K562 (cell line): ENCODE measurements around the gene EEF1AKMT4. TPM values are rescaled to one million over a fixed set of nuclear protein-coding genes. Genes with fewer than 3 reads are reported as not detected.

Experiments used
- COPS2 ChIP-seq: fragments of 450-650 bp; conservative IDR thresholded peaks from 2 replicates; pipeline ENCODE4 v1.6.1; 2016; ENCODE audit warnings: mild to moderate bottlenecking, moderate library complexity
- DNMT1 ChIP-seq: fragments of 450-650 bp; IDR thresholded peaks from 2 replicates; pipeline ENCODE4 v1.6.1; 2016; ENCODE audit warnings: antibody characterized with exemption, mild to moderate bottlenecking
- EHMT2 ChIP-seq: fragments of 450-650 bp; IDR thresholded peaks from 2 replicates; pipeline ENCODE4 v1.6.1; 2018; ENCODE audit warnings: antibody characterized with exemption
- ELF2 ChIP-seq: fragments of 250-450 bp; sonication (Bioruptor Pico); IDR thresholded peaks from 2 replicates; pipeline ENCODE4 v1.5.0; 2021; ENCODE audit warnings: mild to moderate bottlenecking
- ESRRA ChIP-seq: fragments of 450-650 bp; IDR thresholded peaks from 2 replicates; pipeline ENCODE4 v1.6.1; 2014; ENCODE audit warnings: low read depth, mild to moderate bottlenecking, moderate library complexity, borderline replicate concordance
- EZH2 ChIP-seq: IDR thresholded peaks from 2 replicates; pipeline ENCODE4 v1.6.1; 2012; ENCODE audit warnings: low read depth, mild to moderate bottlenecking, inconsistent platforms, low read length, borderline replicate concordance
- FOXM1 ChIP-seq, 2 experiments: fragments of 450-650 bp in 1 of 2; sonication (generic) in 1 of 2; formaldehyde crosslinking in 1 of 2; IDR thresholded peaks; 2 replicates each; pipeline versions ENCODE4 v1.6.1 to v1.9.0; 2017 to 2022; ENCODE audit warnings: low read depth in 2 of 2, mild to moderate bottlenecking in 2 of 2, missing genetic modification reagents in 1 of 2, moderate library complexity in 1 of 2
- GTF2E2 ChIP-seq: fragments of 200-800 bp; sonication (Bioruptor generic); IDR thresholded peaks from 2 replicates; pipeline ENCODE4 v1.6.1; 2016; ENCODE audit warnings: missing genetic modification characterization, missing compliant biosample characterization
- HSF4 ChIP-seq: fragments of 250-450 bp; sonication (Bioruptor Pico); IDR thresholded peaks from 2 replicates; pipeline ENCODE4 v2.1.2; 2022; ENCODE audit warnings: mild to moderate bottlenecking, moderate library complexity, borderline replicate concordance
- KAT8 ChIP-seq: fragments of 450-650 bp; IDR thresholded peaks from 2 replicates; pipeline ENCODE4 v1.6.1; 2016; ENCODE audit warnings: low read depth, mild to moderate bottlenecking
- KDM5B ChIP-seq: fragments of 200-600 bp; sonication (generic); IDR thresholded peaks from 2 replicates; pipeline ENCODE4 v1.6.1; 2012; ENCODE audit warnings: low read depth, mild to moderate bottlenecking, moderate library complexity, low read length, control low read depth, inconsistent platforms; ENCODE audit not compliant: insufficient replicate concordance
- NFRKB ChIP-seq: fragments of 450-650 bp; IDR thresholded peaks from 2 replicates; pipeline ENCODE4 v1.6.1; 2016; ENCODE audit warnings: low read depth
- PYGO2 ChIP-seq: fragments of 450-650 bp; IDR thresholded peaks from 2 replicates; pipeline ENCODE4 v1.6.1; 2016; ENCODE audit warnings: mild to moderate bottlenecking, missing genetic modification characterization, moderate library complexity, missing compliant biosample characterization
- RBM22 ChIP-seq: fragments of 200-400 bp; formaldehyde crosslinking; IDR thresholded peaks from 2 replicates; pipeline ENCODE4 v1.6.1; 2018; ENCODE audit warnings: low read length, low read depth; ENCODE audit not compliant: poor library complexity, severe bottlenecking
- SMAD2 ChIP-seq: fragments of 150-350 bp; IDR thresholded peaks from 2 replicates; pipeline ENCODE4 v1.6.1; 2014; ENCODE audit warnings: low read depth, mild to moderate bottlenecking, low read length
- ZNF274 ChIP-seq: IDR thresholded peaks from 2 replicates; pipeline ENCODE4 v1.6.1; 2011; ENCODE audit warnings: low read depth, mild to moderate bottlenecking, low read length, moderate library complexity, borderline replicate concordance
- ZNF431 ChIP-seq: sonication (generic); formaldehyde crosslinking; IDR thresholded peaks from 2 replicates; pipeline ENCODE4 v1.8.0; 2022; ENCODE audit warnings: mild to moderate bottlenecking, missing genetic modification reagents
- ZNF436 ChIP-seq: fragments of 250-450, 450-650 bp; sonication (Bioruptor Pico); formaldehyde crosslinking; IDR thresholded peaks from 2 replicates; pipeline ENCODE4 v1.7.0; 2020; ENCODE audit warnings: mild to moderate bottlenecking
- ZNF561 ChIP-seq: fragments of 450-650 bp; formaldehyde crosslinking; conservative IDR thresholded peaks from 2 replicates; pipeline ENCODE4 v1.4.0; 2020; ENCODE audit warnings: mild to moderate bottlenecking, moderate library complexity
- polyA plus RNA-seq, 8 experiments: library from polyadenylated mRNA; depleted of rRNA in 4 of 8; stranded (reverse) in 5 of 8; unstranded in 3 of 8; fragments of >200 nt; fragmentation: Nextera tagmentation in 2 of 8; fragmentation: Illumina TruSeq in 1 of 8; extraction: Ambion mirVana in 2 of 8; extraction: Trizol in 1 of 8; gene quantifications; 2 replicates each; pipeline versions ENCODE4 v1.2.1 to v1.2.3, GENCODE V29; 2011 to 2014; ENCODE audit warnings: inconsistent platforms in 1 of 8, missing spikeins in 1 of 8
- total RNA-seq, 7 experiments: library from RNA; depleted of rRNA in 6 of 7; stranded (reverse); fragments of >200 nt in 6 of 7; fragmentation: Illumina TruSeq in 2 of 7; extraction: Trizol in 2 of 7; gene quantifications; 2 replicates each; pipeline versions ENCODE4 v1.2.1 to v1.2.3, GENCODE V29; 2011 to 2021; ENCODE audit warnings: low replicate concordance in 1 of 7
- TF ChIP-seq, protein P1 (sequence below): fragments of 250-450 bp; sonication (Bioruptor Pico); IDR thresholded peaks from 2 replicates; pipeline ENCODE4 v1.5.1; 2021; ENCODE audit warnings: mild to moderate bottlenecking
- TF ChIP-seq, protein P2 (sequence below): fragments of 450-650 bp; IDR thresholded peaks from 2 replicates; pipeline ENCODE4 v1.7.1; 2018; ENCODE audit warnings: mild to moderate bottlenecking, low read depth; ENCODE audit not compliant: partially characterized antibody
- TF ChIP-seq, protein P3 (sequence below): sonication (generic); formaldehyde crosslinking; IDR thresholded peaks from 2 replicates; pipeline ENCODE4 v1.8.0; 2022; ENCODE audit warnings: mild to moderate bottlenecking, missing genetic modification reagents

EEF1AKMT4 gene
- total and polyA plus RNA-seq, 9 of the 15 experiments (the other 6 are each of a cell fraction or from before 2014, with no cell fraction given), result 10.3 to 49.4 (median 18.9) TPM

DNA sequence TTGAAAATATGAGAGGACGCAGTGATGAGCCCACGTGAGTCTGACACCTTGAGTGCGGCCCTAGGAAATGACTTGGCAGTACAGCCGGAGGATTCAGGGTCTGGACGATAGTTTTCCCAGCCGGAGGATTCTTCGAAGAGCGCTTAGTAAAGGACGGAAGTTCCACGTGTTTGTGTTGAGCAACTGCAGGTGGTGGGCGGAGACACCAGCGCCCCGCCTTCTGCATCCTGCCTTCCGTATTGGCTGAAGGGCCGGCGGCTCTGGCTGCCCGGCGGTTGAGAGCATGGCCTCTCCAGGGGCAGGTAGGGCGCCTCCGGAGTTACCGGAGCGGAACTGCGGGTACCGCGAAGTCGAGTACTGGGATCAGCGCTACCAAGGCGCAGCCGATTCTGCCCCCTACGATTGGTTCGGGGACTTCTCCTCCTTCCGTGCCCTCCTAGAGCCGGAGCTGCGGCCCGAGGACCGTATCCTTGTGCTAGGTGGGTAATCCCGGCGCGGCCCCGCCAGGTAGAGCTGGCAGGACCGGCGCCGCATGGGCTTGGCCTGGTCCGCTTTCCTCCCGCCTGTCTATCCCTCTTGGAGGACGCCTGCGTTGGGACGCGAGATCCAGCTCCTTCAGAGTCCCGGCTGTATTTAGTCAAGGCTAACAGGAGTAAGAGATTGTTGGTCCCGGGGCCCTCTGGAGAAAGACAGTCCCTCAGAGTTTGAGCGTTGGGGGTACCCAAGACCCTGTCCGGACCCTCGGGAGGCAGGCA lies at the start of gene EEF1AKMT4 (continued):
- TF ChIP-seq RBM22 (no peak), KDM5B (peak; percentile 80), ZNF431 (CRISPR knock-in tag) (0 out of 2 replicates have a peak, but pooled peaks have one; percentile 21), DNMT1 (no peak), ESRRA (no peak), FOXM1 (IDR thresholded peaks at IDR 0.05; ENCODE audit: low read depth) (no peak), FOXM1 (CRISPR knock-in tag; IDR thresholded peaks at IDR 0.05; ENCODE audit: low read depth) (0 out of 2 replicates have a peak, but pooled peaks have one; percentile 6), HSF4 (CRISPR knock-in tag) (no peak), ZNF274 (no peak), KAT8 (no peak), GTF2E2 (tag) (peak; percentile 83; the same call in 1 of the 2 replicates), ZNF436 (CRISPR knock-in tag) (no peak), ZNF561 (CRISPR knock-in tag) (no peak), EZH2 (no peak), EHMT2 (no peak), ELF2 (CRISPR knock-in tag) (no peak), SMAD2 (no peak), PYGO2 (tag) (no peak), COPS2 (no peak), NFRKB (no peak)
- TF ChIP-seq, protein P1, sequence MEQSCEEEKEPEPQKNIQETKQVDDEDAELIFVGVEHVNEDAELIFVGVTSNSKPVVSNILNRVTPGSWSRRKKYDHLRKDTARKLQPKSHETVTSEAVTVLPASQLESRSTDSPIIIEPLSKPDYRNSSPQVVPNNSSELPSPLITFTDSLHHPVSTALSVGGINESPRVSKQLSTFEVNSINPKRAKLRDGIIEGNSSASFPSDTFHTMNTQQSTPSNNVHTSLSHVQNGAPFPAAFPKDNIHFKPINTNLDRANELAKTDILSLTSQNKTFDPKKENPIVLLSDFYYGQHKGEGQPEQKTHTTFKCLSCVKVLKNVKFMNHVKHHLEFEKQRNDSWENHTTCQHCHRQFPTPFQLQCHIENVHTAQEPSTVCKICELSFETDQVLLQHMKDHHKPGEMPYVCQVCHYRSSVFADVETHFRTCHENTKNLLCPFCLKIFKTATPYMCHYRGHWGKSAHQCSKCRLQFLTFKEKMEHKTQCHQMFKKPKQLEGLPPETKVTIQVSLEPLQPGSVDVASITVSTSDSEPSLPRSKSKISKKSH (CRISPR knock-in tag), result no peak
- TF ChIP-seq, protein P2, sequence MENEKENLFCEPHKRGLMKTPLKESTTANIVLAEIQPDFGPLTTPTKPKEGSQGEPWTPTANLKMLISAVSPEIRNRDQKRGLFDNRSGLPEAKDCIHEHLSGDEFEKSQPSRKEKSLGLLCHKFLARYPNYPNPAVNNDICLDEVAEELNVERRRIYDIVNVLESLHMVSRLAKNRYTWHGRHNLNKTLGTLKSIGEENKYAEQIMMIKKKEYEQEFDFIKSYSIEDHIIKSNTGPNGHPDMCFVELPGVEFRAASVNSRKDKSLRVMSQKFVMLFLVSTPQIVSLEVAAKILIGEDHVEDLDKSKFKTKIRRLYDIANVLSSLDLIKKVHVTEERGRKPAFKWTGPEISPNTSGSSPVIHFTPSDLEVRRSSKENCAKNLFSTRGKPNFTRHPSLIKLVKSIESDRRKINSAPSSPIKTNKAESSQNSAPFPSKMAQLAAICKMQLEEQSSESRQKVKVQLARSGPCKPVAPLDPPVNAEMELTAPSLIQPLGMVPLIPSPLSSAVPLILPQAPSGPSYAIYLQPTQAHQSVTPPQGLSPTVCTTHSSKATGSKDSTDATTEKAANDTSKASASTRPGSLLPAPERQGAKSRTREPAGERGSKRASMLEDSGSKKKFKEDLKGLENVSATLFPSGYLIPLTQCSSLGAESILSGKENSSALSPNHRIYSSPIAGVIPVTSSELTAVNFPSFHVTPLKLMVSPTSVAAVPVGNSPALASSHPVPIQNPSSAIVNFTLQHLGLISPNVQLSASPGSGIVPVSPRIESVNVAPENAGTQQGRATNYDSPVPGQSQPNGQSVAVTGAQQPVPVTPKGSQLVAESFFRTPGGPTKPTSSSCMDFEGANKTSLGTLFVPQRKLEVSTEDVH, result no peak
- TF ChIP-seq, protein P3, sequence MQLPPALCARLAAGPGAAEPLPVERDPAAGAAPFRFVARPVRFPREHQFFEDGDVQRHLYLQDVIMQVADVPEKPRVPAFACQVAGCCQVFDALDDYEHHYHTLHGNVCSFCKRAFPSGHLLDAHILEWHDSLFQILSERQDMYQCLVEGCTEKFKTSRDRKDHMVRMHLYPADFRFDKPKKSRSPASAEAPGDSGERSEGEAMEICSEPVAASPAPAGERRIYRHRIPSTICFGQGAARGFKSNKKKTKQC (CRISPR knock-in tag), result 0 out of 2 replicates have a peak, but pooled peaks have one; percentile 6
